ENCODE results near the gene ITPR1.

Gene ITPR1

DNA sequence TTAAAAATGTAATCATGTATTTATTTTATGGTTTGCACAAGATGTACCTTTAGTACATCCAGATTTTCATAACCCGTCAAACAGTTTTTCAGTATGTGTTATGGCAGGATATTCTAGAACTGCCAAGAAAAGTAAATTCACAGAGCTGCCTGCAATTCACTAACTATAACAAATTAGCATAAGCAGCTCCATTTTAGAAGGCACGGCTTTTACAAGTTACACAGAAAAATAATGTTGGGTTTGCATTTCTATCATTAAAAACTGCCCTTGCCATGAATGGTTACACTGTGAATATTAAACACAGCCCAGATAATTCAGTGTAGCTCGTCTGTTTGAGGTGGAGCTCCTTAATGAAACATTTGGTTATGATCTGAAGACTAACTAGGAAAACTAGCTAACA lies 391.7 kb downstream of the ITPR1 start:
- POLR2A ChIA-PET, result no interaction called here
- TF ChIP-seq LEF1 (IDR thresholded peaks at IDR 0.05; ENCODE audit: borderline replicate concordance), result no peak
- TF ChIP-seq SP1 (IDR thresholded peaks at IDR 0.05), result no peak
- no peak for TF ChIP-seq TARDBP (IDR thresholded peaks at IDR 0.05)
- no peak for TF ChIP-seq PKNOX1 (IDR thresholded peaks at IDR 0.05)
- DNase-seq (ENCODE audit: extremely low spot score), result no peak
- CTCF ChIA-PET, result no interaction called here

DNA sequence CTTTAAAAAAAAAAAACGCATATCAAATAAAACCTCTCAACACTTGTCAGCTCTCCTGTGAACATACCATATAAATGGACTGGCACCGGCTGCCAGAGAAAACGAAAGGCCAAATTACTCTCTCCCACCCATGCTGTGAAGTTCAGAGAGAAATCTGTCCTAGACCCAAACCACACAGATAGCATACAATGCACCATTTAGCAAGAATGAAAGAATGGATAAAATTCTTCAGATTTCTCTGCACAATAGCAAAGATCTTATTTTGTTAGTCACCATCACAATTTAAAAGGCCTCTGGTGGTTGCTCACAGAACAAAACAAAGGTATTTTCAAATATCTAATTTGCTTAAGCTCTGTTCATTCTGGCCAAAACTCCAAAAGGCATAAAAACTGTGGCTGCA lies 392.2 kb downstream of the ITPR1 start:
- DNase-seq (ENCODE audit: extremely low spot score), result no peak
- TF ChIP-seq LEF1 (IDR thresholded peaks at IDR 0.05; ENCODE audit: borderline replicate concordance) (no peak), NFRKB (IDR thresholded peaks at IDR 0.05) (no peak), FOXK2 (IDR thresholded peaks at IDR 0.05) (no peak), TARDBP (IDR thresholded peaks at IDR 0.05) (no peak), HDGF (IDR thresholded peaks at IDR 0.05; ENCODE audit: borderline replicate concordance) (no peak), FOXM1 (IDR thresholded peaks at IDR 0.05; ENCODE audit: borderline replicate concordance) (no peak), ELF4 (IDR thresholded peaks at IDR 0.05) (no peak), ZNF384 (IDR thresholded peaks at IDR 0.05) (no peak), FOXA1 (IDR thresholded peaks at IDR 0.05) (no peak), SP1 (IDR thresholded peaks at IDR 0.05) (no peak), CTBP1 (IDR thresholded peaks at IDR 0.05; ENCODE audit: borderline replicate concordance) (no peak), BHLHE40 (IDR thresholded peaks at IDR 0.05; ENCODE audit: borderline replicate concordance) (no peak)
- CTCF ChIA-PET, result no interaction called here
- POLR2A ChIA-PET, result no interaction called here

DNA sequence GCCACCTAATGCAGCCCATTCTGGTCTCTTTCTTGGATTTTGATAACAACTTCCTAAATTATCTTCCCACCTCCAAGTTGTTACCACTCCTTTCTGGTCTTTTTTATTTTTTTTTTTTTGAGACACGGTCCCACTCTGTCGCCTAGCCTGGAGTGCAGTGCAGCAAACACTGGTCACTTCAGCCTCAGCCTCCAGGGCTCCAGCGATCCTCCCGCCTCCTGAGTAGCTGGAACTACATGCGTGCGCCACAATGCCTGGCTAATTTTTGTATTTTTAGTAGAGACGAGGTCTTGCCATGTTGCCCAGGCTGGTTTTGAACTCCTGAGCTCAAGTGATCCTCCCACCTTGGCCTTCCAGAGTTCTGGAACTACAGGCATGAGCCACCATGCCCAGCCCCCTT lies 393.3 kb downstream of the ITPR1 start:
- TF ChIP-seq CTBP1 (IDR thresholded peaks at IDR 0.05; ENCODE audit: borderline replicate concordance) (no peak), NFRKB (IDR thresholded peaks at IDR 0.05) (no peak), L3MBTL2 (conservative IDR thresholded peaks at IDR 0.05) (no peak), HDGF (IDR thresholded peaks at IDR 0.05; ENCODE audit: borderline replicate concordance) (no peak), ZNF384 (IDR thresholded peaks at IDR 0.05) (no peak), BHLHE40 (IDR thresholded peaks at IDR 0.05; ENCODE audit: borderline replicate concordance) (no peak), ARNT (IDR thresholded peaks at IDR 0.05) (no peak), PKNOX1 (IDR thresholded peaks at IDR 0.05) (no peak), TARDBP (IDR thresholded peaks at IDR 0.05) (no peak), FOXK2 (IDR thresholded peaks at IDR 0.05) (no peak), LEF1 (IDR thresholded peaks at IDR 0.05; ENCODE audit: borderline replicate concordance) (no peak), SP1 (IDR thresholded peaks at IDR 0.05) (no peak), ELF4 (IDR thresholded peaks at IDR 0.05) (no peak), FOXM1 (IDR thresholded peaks at IDR 0.05; ENCODE audit: borderline replicate concordance) (no peak), FOXA1 (IDR thresholded peaks at IDR 0.05) (no peak), SUZ12 (IDR thresholded peaks at IDR 0.05) (no peak)
- POLR2A ChIA-PET, result no interaction called here
- DNase-seq (ENCODE audit: extremely low spot score), result no peak
- CTCF ChIA-PET, result no interaction called here

- DNase-seq (ENCODE audit: extremely low spot score), result no peak
- no peak for TF ChIP-seq CTBP1 (IDR thresholded peaks at IDR 0.05; ENCODE audit: borderline replicate concordance)
- no peak for TF ChIP-seq SUZ12 (IDR thresholded peaks at IDR 0.05)
- TF ChIP-seq TARDBP (IDR thresholded peaks at IDR 0.05), result no peak
- no peak for TF ChIP-seq NFRKB (IDR thresholded peaks at IDR 0.05)
- TF ChIP-seq ARNT (IDR thresholded peaks at IDR 0.05), result no peak
- no peak for TF ChIP-seq LEF1 (IDR thresholded peaks at IDR 0.05; ENCODE audit: borderline replicate concordance)
- TF ChIP-seq HDGF (IDR thresholded peaks at IDR 0.05; ENCODE audit: borderline replicate concordance), result no peak
- TF ChIP-seq FOXM1 (IDR thresholded peaks at IDR 0.05; ENCODE audit: borderline replicate concordance), result no peak
- TF ChIP-seq FOXK2 (IDR thresholded peaks at IDR 0.05), result no peak
- no peak for TF ChIP-seq ELF4 (IDR thresholded peaks at IDR 0.05)
- TF ChIP-seq L3MBTL2 (conservative IDR thresholded peaks at IDR 0.05), result no peak
- TF ChIP-seq BHLHE40 (IDR thresholded peaks at IDR 0.05; ENCODE audit: borderline replicate concordance), result no peak
- no peak for TF ChIP-seq ZNF384 (IDR thresholded peaks at IDR 0.05)
- no peak for TF ChIP-seq FOXA1 (IDR thresholded peaks at IDR 0.05)
- no peak for TF ChIP-seq SP1 (IDR thresholded peaks at IDR 0.05)
- TF ChIP-seq PKNOX1 (IDR thresholded peaks at IDR 0.05), result no peak
- ChIA-PET CTCF (no interaction called here), POLR2A (no interaction called here)
Measured at GRCh38 chr3:4887177-4887576, 394.0 kb downstream of the ITPR1 start.

- no peak for DNase-seq (ENCODE audit: extremely low spot score)
- TF ChIP-seq NFRKB (IDR thresholded peaks at IDR 0.05), result no peak
- TF ChIP-seq LEF1 (IDR thresholded peaks at IDR 0.05; ENCODE audit: borderline replicate concordance), result no peak
- no peak for TF ChIP-seq FOXK2 (IDR thresholded peaks at IDR 0.05)
- TF ChIP-seq ARNT (IDR thresholded peaks at IDR 0.05), result no peak
- TF ChIP-seq PKNOX1 (IDR thresholded peaks at IDR 0.05), result no peak
- no peak for TF ChIP-seq TARDBP (IDR thresholded peaks at IDR 0.05)
- POLR2A ChIA-PET, result no interaction called here
- CTCF ChIA-PET, result no interaction called here
Measured at GRCh38 chr3:4888913-4889846, 396.0 kb downstream of the ITPR1 start.

All from HEK293T (cell line).